Natural killer cell treated with Interleukin-12 subunit alpha and Interleukin-12 subunit beta and Interleukin-15 and Interleukin-18, amount 100 ng/mL, for 72 hours (primary cell): ENCODE results near the gene TNFAIP2. TPM values are rescaled to one million over a fixed set of nuclear protein-coding genes. Genes with fewer than 3 reads are reported as not detected.

Source experiments
- ATAC-seq, 2 donors: fragments of 150-1000 bp; cut with Tn5 transposase in 1 of 2; sonication (Bioruptor Pico), chemical (Tn5 transposase) in 1 of 2; 2 replicates each; pipeline ENCODE4 v1.10.0; 2021
- DNase-seq: peaks from one replicate; pipeline ENCODE4 v3.0.0; 2022; ENCODE audit warnings: low spot score
- H3K27ac Mint-ChIP-seq, 2 donors: 1 replicate in 1 of 2; 2 replicates in 1 of 2; pipeline ENCODE4 v1.8.0; 2022; ENCODE audit warnings: mixed read lengths in 2 of 2, mild to moderate bottlenecking in 1 of 2, moderate library complexity in 1 of 2
- H3K27me3 Mint-ChIP-seq, 2 donors: 1 replicate in 1 of 2; 2 replicates in 1 of 2; pipeline ENCODE4 v1.8.0; 2022; ENCODE audit warnings: mixed read lengths in 2 of 2
- H3K36me3 Mint-ChIP-seq: one replicate; pipeline ENCODE4 v1.8.0; 2022; ENCODE audit warnings: mixed read lengths
- H3K4me1 Mint-ChIP-seq, 2 donors: 1 replicate in 1 of 2; 2 replicates in 1 of 2; pipeline ENCODE4 v1.8.0; 2022; ENCODE audit warnings: low read depth in 2 of 2, mixed read lengths in 2 of 2, mild to moderate bottlenecking in 1 of 2
- H3K4me3 Mint-ChIP-seq: one replicate; pipeline ENCODE4 v1.8.0; 2022; ENCODE audit warnings: mixed read lengths
- H3K9me3 Mint-ChIP-seq: 2 replicates; pipeline ENCODE4 v1.8.0; 2022; ENCODE audit warnings: mixed read lengths
- total RNA-seq, 2 donors: library from RNA; stranded (reverse); gene quantifications; one replicate each; pipeline ENCODE4 v1.2.3, GENCODE V29; 2022

TNFAIP2 gene
- total RNA-seq, 2 donors from 2014 or later, result 8.1 to 9.6 TPM

DNA sequence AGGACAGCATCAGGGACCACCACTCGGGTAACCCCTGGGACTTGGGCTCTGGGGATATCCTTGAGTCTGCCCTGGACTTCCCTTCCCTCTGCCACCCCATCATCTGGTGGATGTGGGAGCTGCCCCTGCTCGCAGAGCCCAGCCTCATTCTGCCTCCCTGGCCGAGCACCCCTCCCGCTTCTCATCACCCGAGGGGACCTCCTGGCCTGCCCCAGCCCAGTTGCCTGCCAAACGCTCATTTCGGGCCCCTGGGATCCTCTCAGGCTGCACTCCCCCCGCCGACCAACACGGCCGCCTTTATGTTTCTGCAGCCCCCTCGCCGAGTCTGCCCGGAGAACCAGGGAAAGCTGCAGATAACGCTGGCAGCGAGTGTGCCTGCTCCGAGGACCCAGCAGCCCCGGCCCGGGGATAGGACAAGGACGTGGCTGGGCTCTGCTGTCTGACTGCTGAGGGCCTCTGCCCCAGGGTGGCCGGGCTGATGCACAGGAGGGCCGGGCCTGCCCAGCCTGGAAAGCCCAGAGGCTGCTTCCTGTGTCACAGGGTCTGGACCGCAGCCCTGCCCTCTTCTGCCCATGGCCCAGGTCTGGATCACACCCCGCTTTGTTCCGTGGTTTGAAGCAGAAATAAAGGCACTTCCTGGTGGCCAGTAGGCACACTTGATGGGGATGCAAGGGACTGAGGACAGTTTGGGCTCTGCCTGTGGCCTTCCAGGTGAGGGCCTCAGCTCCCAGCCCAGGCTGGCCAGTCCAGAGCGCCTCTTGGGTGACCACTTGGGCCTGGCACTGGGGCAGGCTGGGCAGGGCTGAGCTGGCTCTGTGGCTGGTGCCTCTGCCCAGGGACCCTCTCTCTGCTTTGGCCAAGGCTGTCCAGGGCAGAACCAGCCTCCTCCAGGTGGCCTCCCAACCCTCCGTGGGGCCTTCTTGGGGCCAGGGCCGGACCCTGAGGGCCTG is 33.6 kb upstream of the TNFAIP2 start:
- Mint-ChIP-seq H3K36me3 (no peaks in the 10 kb centered on the region), H3K9me3 (no peaks in the 10 kb centered on the region), H3K27ac (no peak overlapping the region), H3K27me3 (peaks cover 0 to under 1% of the 10 kb centered on the region in 2 donors), H3K4me1 (peaks cover 3 to 5% of the 10 kb centered on the region in 2 donors), H3K4me3 (no peak overlapping the region)
- ATAC-seq (no peak), DNase-seq (no peak)

DNA sequence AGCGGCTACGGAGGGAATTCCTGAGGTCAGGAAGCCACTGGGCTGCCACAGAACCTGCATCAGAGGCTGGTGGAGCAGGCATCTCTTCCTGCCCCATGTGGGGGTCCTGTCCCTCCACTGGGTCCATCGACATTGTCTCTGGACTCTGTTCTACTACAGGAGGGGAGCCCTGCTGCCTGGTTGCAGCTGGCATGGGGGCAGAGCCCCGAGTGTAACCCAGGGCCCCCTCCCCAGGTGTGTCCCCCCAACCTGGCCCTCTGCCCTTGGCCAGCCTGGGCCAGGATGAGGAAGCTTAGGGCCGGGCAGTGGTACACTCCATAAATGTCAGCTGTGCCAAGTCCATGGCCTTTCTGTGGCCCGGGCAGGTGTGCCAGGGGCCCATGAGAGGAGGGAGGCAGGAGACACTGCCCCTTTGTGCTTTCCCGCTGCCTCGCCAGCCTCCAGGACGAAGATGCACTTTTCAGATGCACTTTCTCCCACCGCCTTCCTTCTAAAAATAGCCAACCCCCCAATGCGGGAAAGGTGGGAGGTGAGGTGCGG is 32.7 kb upstream of the TNFAIP2 start:
- Mint-ChIP-seq H3K36me3 (no peaks in the 10 kb centered on the region), H3K4me1 (peaks cover 3 to 5% of the 10 kb centered on the region in 2 donors), H3K27me3 (no peaks in the 10 kb centered on the region), H3K27ac (no peak overlapping the region), H3K9me3 (no peaks in the 10 kb centered on the region), H3K4me3 (peak overlapping the region; percentile 53)
- no peak for DNase-seq
- no peak for ATAC-seq

DNA sequence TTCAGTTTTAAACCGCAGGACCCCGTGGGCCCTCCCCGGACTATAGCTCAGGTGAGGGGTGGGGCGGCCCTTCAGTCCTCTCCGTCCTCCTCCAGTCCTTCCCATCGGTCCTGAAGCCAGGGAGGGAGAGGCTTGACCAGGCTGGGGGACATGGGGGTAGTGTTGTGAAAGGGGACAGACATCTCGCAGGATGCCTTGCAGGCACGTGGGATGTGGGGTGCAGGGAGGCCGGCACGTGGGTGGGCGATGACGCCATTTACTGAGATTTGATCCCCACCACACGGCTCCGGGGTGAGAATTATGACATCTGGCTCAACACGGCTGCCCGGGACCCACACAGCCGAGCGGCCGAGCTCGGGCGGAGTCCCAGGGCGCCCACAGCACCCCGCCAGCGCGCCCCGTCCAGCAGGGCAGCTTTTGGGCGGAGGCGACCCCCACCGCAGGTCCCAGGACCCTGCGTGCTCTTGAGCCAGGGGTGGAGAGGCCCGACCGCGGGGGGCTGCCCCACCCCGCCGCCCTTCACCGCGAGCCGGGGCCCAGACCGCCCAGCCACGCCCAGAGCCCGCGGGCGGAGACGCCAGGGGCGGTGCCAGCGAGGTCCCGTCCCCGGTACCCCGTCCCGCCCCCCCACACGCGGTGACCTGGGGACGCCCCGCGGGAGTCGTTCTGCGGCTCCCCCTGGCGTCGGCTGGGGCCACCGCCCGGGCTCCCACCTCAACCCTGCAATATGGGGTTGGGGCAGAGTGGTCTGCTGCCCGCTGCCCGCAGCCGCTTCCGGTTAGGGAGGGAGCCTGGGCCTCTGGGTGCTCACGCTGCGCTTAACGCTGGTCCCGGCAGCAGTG is 32.0 kb upstream of the TNFAIP2 start:
- H3K27ac Mint-ChIP-seq, result no peak overlapping the region
- peaks cover 3 to 5% of the 10 kb centered on the region in 2 donors for H3K4me1 Mint-ChIP-seq
- H3K27me3 Mint-ChIP-seq, result no peaks in the 10 kb centered on the region
- no peaks in the 10 kb centered on the region for H3K9me3 Mint-ChIP-seq
- H3K36me3 Mint-ChIP-seq, result no peaks in the 10 kb centered on the region
- peak; percentile 84 to 87 for ATAC-seq
- peak overlapping the region; percentile 53 for H3K4me3 Mint-ChIP-seq
- DNase-seq, result peak; percentile 81

DNA sequence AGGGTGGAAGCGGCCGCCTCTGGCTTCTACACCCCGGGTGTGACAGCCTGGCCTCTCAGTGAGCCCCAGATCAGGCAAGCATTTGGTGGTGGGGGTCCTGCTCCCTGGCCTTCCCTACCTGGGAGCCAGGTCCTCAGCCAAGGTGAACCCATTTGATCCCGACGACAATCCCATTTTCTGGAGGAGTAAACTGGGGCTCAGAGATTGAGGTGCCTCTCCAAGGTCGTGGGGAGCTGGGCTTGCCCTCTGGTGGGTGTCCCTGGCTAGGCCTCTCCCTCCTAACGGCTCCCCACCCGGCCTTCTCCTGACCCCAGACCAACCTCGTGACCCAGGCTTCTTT is 31.4 kb upstream of the TNFAIP2 start:
- Mint-ChIP-seq H3K9me3 (no peaks in the 10 kb centered on the region), H3K27ac (no peak overlapping the region), H3K4me3 (no peak overlapping the region)

DNA sequence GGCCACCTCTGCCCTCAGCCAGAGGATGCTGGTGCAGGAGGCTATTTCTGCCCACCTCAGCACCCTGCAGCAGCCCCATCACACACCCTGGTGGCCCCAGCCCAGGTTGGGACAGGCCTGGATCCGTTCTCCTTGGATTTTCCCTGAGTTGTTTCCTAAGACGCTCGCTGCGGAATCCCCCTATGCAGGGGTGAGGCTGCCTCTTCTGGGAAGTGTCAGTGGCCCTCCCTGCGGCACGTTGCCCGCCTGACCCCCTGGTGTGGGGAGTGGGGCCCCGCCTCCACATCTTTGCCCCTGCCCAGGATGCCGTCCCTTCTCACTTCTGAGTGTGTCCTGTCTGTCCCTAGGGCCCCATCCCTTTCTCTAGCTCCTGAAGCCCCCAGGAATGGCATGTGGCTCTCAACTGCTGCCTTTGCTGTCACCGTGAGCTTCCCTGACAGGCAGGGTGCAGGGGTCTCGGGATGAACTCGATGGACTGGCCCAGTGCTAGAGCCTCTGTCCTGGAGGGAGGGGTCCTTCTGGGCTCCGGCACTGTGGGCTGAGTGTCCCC is 29.3 kb upstream of the TNFAIP2 start:
- Mint-ChIP-seq H3K4me3 (no peak overlapping the region), H3K36me3 (no peaks in the 10 kb centered on the region), H3K27ac (no peak overlapping the region), H3K27me3 (peaks cover 0 to 8% of the 10 kb centered on the region in 2 donors), H3K9me3 (no peaks in the 10 kb centered on the region), H3K4me1 (peaks cover 3 to 5% of the 10 kb centered on the region in 2 donors)
- DNase-seq (no peak), ATAC-seq (no peak)

More for the DNA sequence above, 31.4 kb upstream of the TNFAIP2 start:
- Mint-ChIP-seq H3K4me1 (peaks cover 3 to 5% of the 10 kb centered on the region in 2 donors), H3K27me3 (peaks cover 0 to 5% of the 10 kb centered on the region in 2 donors), H3K36me3 (no peaks in the 10 kb centered on the region)
- ATAC-seq (no peak), DNase-seq (no peak)

DNA sequence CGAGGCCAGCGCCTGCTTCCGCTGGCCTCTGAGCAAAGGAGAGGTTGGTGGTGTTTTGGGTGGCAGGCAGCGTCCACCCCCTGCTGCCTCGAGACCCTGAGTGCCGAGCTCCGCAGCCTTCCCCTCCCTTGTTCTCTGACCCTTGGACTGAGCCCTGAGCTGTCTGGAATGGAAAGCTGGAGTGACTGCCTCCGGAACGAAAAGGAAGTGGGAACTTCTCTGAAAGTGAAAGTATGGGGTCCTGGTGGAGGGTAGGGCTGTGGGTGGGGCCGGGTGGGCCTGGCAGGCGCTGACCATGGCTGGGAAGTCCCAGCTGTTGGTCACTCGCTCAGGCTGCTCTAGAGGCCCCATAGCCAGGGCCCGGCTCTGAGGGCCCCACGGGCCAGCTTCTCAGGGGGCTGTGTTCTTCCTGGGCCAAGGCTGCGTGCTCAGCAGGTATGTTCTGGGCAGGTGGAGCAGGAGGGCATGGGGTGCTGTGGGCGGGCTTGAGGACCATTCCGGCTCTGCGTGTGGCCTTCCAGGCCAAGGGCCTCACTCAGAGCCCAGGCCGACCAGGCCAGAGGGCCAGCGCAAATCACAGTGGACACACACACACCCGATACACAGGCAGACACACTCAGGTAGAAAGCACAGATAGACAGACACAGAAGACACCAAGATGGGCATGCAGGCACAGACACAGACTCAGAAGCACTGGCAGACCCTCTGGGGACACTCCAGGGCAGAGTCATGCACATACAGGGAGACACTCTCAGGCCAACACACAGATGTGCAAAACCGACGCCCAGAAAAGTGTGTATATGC is 28.7 kb upstream of the TNFAIP2 start, which contains the start of gene EXOC3L4:
Gene EXOC3L4 (plus strand): TSS at position 320 of the 804 bp plus-strand sequence. CDS start 5,495 bp downstream, outside the sequence.
- Mint-ChIP-seq H3K4me1 (peaks cover 3 to 5% of the 10 kb centered on the region in 2 donors), H3K36me3 (no peaks in the 10 kb centered on the region), H3K9me3 (no peaks in the 10 kb centered on the region), H3K27me3 (peaks cover 0 to 8% of the 10 kb centered on the region in 2 donors), H3K4me3 (no peak within 1 kb of the TSS), H3K27ac (no peak within 1 kb of the TSS)
- ATAC-seq, result no peak
- DNase-seq, result no peak

DNA sequence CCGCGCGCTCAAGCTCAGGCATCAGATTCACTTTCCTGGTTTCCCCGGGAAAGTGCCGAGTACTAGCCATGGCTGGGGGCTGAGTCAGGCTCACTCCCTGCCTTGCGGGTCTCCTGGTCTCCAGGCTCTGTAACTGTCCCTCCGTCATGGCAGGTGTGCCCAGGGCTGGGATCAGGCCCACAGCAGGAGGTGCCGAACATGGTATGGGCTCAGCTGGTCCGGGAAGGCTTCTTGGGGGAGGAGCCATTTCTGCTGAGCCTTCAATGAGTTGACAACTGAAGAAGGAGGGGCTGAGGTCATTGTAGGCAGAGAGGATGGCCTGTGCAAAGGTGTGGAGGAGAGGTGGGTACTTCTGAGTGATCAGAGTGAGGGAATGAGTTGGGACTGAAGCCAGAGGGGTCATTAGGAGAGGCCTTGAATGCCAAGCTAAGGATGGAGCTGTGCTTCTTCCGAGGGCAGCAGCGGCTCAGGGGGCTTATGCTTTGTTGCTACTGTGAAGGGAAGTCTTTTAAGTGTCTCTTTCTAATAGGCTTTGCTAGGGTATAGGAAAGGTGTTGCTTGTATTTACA is 28.0 kb upstream of the TNFAIP2 start:
- no peak for DNase-seq
- no peak for ATAC-seq
- no peak overlapping the region for H3K4me3 Mint-ChIP-seq
- no peaks in the 10 kb centered on the region for H3K36me3 Mint-ChIP-seq
- H3K27me3 Mint-ChIP-seq, result peaks cover 0 to 8% of the 10 kb centered on the region in 2 donors
- H3K4me1 Mint-ChIP-seq, result peaks cover 3 to 5% of the 10 kb centered on the region in 2 donors
- no peak overlapping the region for H3K27ac Mint-ChIP-seq
- H3K9me3 Mint-ChIP-seq, result no peaks in the 10 kb centered on the region

DNA sequence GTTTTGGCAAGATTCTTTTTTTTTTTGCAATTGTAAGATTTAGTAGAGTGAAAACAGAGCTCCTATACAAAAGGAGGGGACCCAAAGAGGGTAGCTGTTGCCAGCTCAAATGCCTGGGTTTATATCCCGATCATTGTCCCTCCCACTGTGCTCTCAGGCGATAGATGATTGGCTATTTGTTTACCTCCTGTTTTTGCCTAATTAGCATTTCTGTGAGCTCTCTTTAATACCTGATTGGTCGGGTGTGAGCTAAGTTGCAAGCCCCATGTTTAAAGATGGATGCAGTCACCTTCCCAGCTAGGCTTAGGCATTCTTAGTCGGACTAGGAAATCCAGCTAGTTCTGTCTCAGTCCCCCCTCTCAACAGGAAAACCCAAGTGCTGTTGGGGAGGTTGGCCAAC is 26.9 kb upstream of the TNFAIP2 start:
- H3K36me3 Mint-ChIP-seq, result no peaks in the 10 kb centered on the region
- peaks cover 5 to 11% of the 10 kb centered on the region in 2 donors for H3K27me3 Mint-ChIP-seq
- no peak overlapping the region for H3K27ac Mint-ChIP-seq
- H3K4me3 Mint-ChIP-seq, result no peak overlapping the region
- DNase-seq (no peak), ATAC-seq (no peak)
- no peaks in the 10 kb centered on the region for H3K4me1 Mint-ChIP-seq
- no peaks in the 10 kb centered on the region for H3K9me3 Mint-ChIP-seq

DNA sequence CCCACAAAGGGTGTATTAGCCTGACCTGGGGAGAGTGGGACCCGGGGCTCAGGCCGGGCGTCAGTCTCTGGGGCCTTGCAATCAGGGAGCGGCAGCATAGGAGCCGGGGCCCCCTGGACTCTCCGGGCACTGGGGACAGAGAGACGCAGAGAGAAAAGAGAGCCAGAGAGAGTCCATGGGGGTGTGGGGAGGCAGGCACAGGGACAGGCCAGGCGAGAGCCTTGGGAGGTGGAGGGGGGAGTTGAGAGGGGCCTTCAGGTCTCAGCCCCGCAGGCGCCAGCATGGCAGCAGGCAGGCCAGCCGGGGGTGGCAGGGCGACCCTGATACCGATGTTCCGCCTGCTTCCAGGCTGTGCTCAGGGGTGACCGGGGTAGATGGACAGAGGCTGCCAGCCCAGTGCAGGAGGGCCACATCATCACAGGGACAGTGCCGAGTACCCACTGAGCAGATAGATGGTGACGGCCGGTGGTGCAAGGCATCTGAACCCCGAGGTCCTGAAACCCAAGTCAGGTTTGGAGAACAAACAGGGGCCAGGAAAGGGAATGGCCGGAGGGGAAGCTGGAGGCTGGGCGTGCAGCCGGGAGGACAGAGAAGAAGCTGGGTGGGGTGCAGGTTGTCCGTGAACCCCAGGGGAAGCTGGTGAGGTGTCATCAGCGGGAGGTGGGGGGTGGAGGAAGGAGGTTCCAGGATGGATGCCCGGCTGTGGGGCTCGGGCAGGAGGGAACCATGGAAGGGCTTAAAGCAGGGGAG is 25.8 kb upstream of the TNFAIP2 start:
- ATAC-seq (no peak), DNase-seq (no peak)
- H3K4me3 Mint-ChIP-seq, result no peak overlapping the region
- peaks cover 7 to 12% of the 10 kb centered on the region in 2 donors for H3K27me3 Mint-ChIP-seq
- no peak overlapping the region for H3K27ac Mint-ChIP-seq
- no peaks in the 10 kb centered on the region for H3K36me3 Mint-ChIP-seq
- no peaks in the 10 kb centered on the region for H3K4me1 Mint-ChIP-seq
- no peaks in the 10 kb centered on the region for H3K9me3 Mint-ChIP-seq

DNA sequence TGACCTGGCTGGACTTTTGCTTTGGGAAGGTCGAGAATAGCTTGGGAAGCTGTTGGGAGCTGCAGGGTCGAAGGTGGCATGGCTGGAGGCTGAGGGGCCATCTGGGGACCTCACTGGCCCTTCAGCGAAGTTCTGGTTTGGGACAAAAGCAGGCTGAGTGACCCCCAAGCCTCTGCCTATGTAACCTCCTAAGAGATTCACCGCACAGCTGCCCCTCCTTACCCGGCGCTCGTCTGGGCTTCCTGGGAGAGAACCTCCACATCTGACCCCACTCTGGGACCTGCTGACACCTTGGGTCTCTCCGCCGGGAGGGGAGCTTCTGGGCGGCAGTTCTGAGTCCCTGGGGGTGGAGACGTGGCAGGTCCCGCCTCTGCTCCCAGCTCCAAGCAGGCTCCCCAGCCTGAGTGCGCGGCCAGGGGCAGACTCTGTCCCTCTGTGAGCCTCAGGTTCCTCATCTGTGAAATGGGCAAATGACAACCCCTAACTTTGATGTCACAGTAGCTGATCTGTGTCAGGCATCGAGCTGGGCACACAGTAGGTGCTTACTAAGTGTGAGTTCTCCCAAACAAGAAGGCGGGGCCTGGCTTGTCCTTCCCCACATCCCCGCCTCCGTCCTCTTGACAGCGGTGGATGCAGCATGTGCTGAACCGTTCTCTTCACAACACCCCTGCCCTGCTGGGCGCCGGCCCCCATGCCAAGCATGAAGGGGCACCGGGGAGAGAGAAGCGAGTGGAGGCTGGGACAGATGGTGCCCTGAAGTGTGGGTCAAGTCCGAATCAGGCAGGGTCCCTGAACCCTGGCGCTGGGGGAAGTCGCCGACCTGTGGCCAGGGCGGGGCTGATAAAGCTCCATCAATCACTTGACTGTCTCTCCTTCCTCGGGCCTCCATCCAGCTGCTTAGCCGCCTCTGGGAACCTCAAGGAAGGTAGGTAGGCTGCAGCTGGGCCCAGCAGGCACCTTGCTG is 25.0 kb upstream of the TNFAIP2 start:
- Mint-ChIP-seq H3K27ac (no peak overlapping the region), H3K36me3 (no peaks in the 10 kb centered on the region), H3K4me1 (no peaks in the 10 kb centered on the region), H3K27me3 (peaks cover 7 to 12% of the 10 kb centered on the region in 2 donors), H3K4me3 (no peak overlapping the region), H3K9me3 (no peaks in the 10 kb centered on the region)
- no peak for ATAC-seq
- no peak for DNase-seq

DNA sequence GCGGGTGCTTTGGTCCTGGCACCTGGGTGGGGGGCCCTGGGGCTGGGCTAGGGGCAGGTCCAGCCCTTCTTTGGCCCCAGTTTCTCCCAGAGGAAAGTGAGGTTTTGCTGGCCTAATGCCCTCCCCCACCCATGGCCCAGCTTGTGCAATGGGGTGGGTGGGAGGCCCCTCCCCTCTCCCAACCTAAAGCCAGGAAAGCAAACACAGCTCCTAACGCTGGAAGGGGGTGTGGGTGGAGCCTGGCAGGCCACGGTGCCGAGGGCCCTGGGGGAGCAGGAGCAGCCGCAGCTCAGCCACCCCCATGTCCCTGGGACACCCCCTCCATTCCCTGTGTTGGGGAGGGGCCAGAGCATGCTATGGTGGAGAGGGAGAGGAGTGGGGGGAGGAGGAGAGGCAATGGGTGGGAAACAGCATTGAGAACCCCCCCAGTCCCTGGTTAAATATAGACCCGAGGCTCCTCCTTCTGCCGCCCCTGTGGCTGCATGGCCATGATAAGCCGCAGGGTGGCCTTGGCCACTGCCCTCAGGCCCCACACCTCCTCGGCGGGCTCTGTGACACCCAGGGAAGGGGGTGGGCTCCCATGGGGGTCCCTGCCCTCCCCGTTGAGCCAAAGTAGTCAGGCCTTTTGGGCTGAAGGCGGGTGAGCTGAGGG is 24.1 kb upstream of the TNFAIP2 start:
- no peaks in the 10 kb centered on the region for H3K36me3 Mint-ChIP-seq
- ATAC-seq (no peak), DNase-seq (no peak)
- no peaks in the 10 kb centered on the region for H3K4me1 Mint-ChIP-seq
- H3K4me3 Mint-ChIP-seq, result no peak overlapping the region
- H3K27ac Mint-ChIP-seq, result no peak overlapping the region
- no peaks in the 10 kb centered on the region for H3K9me3 Mint-ChIP-seq
- peaks cover 7 to 16% of the 10 kb centered on the region in 2 donors for H3K27me3 Mint-ChIP-seq
